Measurements from ENCODE around the gene EI24.
A peak's percentile ranks its signal among the peaks of the same experiment; 100 is the strongest.
"Not testable (repeated sequence)": the region's sequence is repeated elsewhere in the genome, so short reads cannot be mapped to it uniquely, and the experiment has no call there.

The EI24 gene

DNA sequence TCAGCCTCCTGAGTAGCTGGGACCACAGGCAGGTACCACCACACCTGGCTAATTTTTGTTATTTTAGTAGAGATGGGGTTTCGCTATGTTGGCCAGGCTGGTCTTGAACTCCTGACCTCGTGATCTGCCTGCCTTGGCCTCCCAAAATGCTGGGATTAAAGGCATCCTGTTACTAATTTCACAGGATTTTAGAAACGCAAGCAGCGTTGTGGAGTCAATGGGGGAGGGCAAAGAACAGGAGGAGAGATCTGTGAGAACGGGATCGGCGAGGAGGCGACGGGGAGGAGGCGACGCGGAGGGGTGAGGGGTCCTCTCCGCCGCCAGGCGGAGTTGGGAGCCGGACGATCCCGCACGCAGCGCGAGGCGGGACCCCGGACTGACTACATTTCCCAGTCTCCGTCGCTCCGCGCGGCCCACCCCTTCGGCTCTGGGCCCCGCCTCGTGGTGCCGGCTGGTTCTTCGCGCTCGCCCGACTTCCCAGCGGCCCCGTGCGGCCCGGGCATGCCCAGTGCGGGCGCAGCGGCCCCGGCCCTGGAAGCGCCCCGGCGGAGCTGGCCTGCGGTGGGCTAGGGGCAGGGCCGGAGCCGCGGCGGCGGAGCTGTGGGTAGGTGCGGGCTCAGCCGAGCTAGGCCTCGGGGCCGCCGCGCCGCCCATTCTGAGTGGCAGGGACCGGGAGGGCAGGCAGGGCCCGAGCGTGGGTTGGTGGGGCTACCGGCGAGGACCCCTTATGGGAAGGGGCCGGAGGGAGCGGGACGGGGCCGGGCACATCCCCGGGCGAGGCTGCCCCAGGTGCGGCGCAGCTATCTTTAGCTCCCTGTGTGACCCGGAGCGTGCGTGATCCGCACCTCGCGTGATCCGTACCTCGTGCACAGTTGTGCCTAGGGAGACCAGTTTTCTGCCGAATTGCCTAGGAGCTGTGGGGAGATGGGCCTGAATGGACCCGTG, at the start of gene EI24:
Gene EI24, plus strand, starts transcription at position 508 of the 945 bp plus-strand sequence. CDS start 3,051 bp downstream, outside the sequence.
- DNase-seq (ENCODE audit: low read depth): peak; percentile 54

DNA sequence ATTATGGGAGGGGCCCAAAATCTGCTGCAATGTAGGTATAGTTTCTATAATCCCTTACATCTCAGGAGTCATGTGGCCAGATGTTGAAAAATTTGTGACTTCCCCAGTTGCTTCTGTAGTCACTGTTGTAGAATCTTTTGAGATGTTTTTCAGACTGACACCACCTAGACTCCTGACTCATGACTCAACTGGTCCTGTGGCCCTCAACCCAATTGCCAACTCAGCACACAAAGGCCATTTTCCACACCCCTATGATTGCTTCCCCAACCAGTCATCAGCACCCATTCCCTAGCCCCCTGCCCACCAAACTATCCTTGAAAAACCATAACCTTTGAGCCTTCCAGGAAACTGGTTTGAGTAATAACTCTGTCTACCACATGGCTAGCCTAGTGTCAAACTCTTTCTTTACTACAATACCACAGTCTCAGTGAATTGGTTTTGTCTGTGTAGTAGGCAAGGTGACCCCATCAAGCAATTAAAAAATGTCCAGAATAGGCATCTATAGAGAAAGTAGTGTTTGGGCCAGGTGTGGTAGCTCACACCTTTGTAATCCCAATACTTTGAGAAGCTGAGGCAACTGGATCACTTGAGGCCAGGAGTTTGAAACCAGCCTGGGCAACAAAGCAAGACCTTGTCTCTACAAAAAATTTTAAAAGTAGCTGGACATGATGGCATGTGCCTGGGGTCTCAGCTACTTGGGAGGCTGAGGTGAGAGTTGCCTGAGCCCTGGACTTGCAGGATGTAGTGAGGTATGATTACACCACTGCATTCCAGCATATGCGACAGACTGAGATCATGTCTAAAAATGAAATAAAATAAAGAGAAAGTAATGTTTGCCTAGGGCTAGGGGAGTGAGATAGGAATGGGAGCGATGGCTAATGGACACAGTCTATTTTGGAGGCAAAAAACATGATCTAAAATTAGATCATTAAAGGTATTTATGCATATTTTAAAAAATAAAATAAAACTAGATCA, 49.1 kb upstream of the EI24 start:
- no peak for DNase-seq (ENCODE audit: low read depth)

DNA sequence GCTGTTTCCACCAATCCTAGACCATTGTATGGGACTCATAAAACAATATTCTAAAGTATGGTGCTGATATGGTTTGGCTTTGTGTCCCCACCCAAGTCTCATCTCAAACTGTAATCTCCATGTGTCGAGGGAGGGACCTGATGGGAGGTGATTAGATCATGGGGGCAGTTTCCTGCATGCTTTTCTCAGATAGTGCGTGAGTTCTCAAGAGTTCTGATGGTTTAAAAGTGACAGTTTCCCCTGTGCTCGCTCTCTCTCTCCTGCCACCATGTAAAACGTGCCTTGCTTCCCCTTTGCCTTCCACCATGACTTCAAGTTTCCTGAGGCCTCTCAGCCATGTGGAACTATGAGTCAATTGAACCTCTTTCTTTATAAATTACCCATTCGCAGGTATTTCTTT, 44.0 kb upstream of the EI24 start:
- DNase-seq (ENCODE audit: low read depth): no peak

DNA sequence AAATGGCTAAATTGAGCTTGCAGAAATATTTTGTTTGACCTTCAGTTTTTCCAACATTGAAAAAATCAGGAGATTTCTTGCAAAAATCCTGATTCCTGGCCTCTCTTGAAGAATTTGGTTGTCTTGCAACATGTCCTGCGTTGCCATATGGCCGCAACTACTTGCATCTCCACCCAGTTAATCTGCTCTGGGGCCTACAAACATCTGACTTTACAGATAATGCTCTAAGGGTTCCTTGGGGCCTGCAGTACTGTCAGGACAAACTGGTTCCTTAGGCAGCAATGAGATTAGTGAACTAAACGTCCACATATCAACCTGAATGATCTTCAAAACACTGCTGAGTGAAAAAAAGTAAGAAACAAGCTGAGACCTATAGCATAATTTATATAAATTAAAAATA, 36.6 kb upstream of the EI24 start:
- DNase-seq (ENCODE audit: low read depth): no peak

DNA sequence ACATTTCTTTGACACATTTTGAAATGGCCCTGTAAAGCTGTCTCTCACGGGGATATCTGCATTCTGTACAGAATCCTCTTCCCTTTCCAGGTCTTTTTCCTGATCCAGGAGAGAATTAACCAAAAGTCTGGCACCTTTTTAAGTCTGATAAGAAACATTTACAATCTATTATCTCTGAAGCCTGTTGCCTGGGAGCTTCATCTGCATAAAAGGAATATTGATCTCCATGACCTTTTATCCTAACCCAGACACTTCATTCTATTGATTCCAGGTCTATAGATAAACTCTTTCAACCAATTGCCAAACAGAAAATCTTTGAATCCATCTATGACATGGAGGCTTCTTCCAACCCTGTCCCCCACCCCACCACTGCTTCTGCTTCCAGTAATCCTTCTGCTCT, 33.7 kb upstream of the EI24 start:
- DNase-seq (ENCODE audit: low read depth): no peak

DNA sequence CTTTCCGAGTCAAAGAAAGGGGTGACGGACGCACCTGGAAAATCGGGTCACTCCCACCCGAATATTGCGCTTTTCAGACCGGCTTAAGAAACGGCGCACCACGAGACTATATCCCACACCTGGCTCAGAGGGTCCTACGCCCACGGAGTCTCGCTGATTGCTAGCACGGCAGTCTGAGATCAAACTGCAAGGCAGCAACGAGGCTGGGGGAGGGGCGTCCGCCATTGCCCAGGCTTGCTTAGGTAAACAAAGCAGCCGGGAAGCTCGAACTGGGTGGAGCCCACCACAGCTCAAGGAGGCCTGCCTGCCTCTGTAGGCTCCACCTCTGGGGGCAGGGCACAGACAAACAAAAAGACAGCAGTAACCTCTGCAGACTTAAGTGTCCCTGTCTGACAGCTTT, 32.4 kb upstream of the EI24 start:
- not testable (repeated sequence) for DNase-seq (ENCODE audit: low read depth)

DNA sequence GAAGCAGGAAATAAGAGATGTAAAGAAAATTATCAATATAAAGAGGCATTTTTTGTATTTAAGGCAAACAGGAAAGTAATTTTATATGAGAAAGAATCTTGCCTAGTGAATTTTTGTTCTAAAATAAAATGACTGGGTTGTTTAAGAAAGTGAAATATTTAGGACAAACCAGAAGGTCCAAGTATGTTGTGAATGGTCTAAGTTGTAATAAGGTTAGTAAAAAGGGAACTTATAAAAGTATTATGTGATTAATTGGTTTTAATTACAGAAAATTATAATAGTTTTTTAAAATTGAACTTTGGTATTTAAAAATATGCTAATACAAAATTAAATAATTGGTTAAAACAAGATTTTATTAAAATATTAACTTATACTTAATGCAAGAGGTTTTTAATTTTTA, 26.6 kb upstream of the EI24 start:
- DNase-seq (ENCODE audit: low read depth): no peak

DNA sequence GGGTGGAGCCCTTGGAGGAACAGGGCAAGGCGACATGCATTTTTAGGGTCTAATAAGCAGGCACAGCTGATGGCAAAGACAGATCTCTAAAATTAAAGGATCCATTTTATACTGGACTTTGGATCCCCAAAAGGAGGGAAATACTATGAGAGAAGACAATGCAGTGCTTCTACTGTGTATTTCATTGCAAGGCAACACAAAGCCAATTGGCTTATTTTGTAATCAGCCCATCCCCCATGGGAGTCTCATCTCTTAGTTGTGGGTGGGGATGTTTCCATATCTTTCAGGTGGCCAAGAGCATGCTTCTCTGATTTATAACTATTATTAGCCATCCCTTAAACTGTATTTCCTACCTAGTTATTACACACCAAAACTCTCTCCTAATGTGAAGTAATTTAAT, 18.5 kb upstream of the EI24 start:
- DNase-seq (ENCODE audit: low read depth): no peak

DNA sequence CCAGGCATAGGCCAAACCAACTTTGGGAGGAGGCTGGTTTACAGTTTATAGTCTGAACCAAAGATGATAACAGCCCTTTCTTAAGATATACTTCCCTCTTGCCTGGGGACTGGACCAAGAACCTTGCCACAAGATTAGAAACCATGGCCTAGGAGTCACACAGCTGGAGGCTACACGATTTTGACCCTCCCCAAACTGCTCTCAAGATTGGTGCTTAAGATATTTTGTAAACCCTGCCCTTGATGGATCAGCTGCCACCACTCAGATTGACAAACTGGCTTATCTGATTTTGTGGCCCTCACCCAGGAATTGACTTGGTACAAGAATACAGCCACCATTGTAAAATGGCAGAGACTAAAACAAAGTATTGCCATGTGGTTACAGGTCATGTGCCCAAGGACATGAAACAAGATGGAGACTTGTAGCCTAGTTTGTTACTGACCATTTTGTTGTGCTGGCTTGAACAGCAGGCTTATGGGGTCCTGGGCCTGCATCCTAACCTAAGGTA, 17.4 kb upstream of the EI24 start:
- DNase-seq (ENCODE audit: low read depth): no peak

DNA sequence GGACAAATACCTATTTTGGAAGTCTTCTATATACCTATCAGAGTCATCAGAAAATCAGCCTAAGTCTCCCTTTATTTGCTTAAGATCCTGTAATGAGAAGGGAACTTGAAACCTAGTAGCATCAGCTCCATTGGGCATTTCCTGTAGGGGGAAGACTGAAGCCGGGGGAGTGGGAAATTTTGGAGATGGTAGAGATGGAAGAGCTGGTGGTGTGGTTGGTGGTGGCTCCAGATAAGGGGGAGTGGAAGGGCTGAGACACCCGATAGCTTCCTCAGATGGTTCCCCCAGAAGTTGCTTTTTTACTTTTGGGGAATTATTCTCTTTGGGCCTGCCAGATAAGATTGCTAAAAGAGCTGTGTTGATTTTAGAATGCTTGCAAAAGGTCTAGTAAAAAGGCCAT, 16.4 kb upstream of the EI24 start:
- no peak for DNase-seq (ENCODE audit: low read depth)

DNA sequence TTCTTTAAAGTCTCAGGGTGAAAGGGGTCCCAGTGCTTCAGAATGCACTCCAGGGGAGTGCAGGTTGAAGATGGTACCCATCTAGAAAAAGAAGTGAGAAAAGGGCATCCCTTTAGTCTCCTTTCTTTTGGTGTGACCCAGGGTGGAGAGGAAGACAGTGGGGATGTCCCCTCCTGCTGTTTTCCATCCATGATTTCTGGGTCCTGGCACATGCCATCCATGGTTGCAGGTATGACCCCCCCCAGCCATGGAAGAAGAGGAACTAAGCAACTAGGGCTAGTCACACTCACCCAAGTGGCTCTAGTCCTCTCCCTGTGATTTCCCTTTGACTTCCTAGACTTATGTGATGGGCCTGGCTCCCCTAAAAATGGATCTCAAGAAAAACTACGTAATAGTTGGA, 15.9 kb upstream of the EI24 start:
- no peak for DNase-seq (ENCODE audit: low read depth)

DNA sequence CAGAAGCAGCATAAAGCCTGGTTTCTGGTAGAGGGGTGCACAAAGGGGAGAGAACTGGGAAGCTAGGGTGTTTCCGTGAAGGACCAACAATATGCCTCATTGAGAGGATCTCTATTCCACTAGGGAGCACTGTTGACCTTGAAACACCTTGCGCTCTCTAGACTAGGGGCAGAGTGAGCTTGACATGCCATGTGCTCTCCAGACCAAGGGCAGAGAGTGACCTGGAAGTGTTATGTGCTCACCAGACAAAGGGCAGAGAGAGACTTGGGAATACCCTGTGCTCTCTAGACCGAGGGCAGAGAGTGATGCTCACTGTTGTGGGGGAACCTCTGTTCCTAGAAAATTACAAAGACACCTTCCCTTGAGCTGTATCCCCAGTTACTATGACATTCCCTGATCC, 15.2 kb upstream of the EI24 start:
- no peak for DNase-seq (ENCODE audit: low read depth)

DNA sequence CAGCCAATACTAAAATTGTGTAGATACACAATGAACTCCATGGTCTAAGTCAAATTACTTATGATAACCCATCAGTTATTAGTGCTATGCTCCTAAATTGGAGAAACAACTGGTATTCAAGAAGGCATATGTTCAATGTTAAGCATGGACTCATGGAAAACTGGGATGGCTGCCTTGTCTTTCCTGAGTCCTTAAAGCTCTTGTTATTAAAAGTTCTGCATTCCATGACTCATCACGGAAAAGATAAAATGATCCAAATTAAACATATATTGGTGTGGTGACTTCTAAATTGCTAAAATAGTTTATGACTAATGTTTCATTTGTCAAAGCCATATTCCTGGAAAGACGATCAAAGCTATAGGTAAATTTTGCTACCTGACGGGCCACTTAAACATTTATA, 9.4 kb upstream of the EI24 start:
- DNase-seq (ENCODE audit: low read depth): no peak

DNA sequence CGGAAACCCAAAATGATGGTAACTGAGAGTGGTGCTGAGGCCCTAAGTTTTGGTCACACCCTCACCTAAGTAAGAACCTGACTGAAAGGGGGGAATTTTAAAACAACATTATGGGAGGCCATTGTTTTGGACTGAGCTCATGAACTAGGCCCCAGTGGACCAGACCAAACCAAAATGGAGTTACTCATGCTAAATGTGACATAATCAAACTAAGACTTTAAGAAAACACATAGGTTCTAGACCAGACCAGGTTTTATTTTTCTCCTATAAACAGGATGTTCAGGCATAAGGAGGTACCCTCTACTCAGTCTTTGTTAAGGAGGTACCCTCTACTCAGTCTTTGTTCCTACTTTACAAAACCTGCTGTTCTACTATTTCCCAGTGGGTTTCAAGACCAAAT, 7.4 kb upstream of the EI24 start:
- DNase-seq (ENCODE audit: low read depth): no peak

DNA sequence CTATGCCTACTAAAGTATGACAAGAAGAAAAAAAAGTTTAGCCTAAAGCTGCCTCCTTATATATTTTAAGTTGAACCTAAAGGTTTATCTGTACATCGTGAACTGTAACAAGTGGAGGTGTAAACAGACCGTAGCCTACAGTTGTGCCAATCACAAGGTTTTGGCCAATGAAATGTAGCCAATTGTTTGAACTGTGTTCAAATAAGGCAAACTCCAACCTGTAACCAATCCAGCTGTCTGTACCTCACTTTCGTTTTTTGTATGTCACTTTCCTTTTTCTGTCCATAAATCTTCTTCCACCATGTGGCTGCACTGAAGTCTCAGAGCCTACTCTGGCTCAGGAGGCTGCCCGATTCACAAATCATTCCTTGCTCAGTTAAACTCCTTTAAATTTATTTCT, 6.8 kb upstream of the EI24 start:
- DNase-seq (ENCODE audit: low read depth): no peak

DNA sequence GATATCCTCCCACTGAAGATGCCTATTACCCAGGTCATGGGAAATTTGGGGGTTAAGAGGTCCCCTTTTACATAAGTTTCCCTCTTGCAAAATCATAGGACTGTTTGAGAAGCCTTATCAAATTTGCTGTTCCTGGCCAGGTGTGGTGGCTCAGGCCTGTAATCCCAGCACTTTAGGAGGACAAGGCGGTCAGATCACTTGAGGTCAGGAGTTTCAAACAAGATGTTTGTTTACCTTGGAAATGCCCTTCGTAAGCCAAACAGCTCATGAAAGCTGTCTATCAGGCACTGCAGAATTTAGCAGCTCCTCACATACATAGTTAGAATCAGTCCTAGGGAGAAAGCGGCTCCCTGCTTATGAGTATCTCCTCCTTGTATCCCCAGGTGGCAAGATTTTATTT, 4.9 kb upstream of the EI24 start:
- DNase-seq (ENCODE audit: low read depth): no peak

DNA sequence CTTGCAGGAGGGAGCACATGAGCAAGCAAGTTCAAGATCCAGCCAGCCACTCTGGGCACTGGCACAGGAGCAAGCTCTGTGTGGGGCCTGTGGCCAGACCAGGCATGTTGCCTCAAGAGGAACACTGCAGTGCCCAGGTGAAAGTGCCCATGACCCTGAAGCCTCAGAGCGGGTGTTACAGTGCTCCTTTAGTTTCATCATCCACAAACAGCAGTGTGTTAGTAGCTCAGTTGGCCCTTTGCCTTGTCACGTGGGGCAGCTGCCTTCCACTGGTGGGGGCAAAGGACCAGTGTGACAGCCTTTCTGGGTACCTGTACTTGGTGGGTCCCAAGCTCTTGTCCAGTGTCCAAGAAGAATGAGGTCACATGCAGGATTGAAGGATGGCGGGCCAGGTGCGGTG, 3.0 kb upstream of the EI24 start:
- DNase-seq (ENCODE audit: low read depth): no peak

DNA sequence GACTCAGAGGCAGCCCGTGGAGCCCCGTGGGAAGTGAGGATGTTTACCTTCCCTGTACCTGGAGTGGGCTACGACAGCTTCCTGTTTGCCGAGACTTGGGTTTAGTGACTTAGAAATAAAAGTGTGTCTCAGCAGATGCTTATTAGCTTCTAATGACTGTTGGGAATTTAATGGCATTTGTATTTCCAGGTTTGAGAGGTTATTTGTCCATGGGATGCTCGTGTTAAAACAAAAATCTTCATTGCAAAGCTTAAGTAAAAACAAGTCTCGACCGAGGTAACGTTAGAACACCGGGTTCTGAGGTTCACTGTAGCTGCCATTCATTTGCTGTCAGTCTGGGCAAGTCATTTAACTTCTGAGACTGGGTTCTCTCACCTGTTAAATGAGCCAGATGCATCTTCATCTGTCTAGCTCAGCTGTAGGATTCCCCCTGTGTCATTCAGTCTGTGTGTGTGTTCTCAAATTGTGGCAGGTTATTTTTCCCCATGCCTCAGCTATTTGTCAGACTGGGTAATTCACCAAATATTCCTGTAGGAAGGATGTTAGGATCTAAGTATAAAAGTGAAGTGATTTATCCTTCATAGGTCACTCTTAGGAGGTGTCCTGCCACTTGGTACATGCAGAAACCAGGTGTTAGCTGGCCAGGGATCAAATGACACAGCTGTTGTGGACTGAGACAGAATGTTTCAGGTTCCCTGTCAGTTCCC, 791 bp downstream of the EI24 start:
- no peak for DNase-seq (ENCODE audit: low read depth)

DNA sequence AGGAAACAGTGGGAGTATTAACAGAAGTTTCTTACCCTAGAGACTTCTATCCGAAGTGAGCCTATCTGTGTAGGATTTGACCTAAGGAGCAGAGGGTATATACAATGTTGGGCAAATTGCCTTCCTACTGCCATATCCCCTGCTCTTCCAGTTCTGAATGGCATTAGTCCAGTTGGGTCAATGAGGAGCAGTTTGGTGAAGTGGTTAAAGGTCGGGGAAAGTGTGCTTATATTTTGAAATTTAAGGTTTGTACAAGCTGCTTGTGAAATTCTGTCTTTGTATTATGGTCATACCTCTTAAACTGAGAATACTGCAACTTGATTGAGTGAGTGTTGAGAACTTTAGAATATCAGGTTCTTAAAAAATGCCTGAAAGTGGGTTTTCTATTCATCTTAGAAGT, 1.7 kb downstream of the EI24 start:
- DNase-seq (ENCODE audit: low read depth): no peak

DNA sequence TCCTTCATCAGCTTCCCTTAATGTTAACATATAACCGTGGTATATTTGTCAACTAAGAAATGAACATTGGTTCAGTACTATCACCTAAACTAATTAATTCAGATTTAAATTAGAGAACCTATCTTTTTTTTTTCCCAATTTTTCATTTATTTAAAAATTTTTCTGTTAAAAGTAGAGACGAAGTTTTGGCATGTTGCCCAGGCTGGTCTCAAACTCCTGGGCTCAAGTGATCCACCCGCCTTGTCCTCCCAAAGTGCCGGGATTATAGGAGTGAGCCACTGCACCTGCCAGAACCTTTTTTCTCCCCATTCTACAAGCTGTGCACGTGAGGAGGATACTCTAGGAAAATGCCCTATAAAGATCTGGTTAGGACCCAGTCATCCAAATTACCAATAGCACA, 3.6 kb downstream of the EI24 start:
- no peak for DNase-seq (ENCODE audit: low read depth)

DNA sequence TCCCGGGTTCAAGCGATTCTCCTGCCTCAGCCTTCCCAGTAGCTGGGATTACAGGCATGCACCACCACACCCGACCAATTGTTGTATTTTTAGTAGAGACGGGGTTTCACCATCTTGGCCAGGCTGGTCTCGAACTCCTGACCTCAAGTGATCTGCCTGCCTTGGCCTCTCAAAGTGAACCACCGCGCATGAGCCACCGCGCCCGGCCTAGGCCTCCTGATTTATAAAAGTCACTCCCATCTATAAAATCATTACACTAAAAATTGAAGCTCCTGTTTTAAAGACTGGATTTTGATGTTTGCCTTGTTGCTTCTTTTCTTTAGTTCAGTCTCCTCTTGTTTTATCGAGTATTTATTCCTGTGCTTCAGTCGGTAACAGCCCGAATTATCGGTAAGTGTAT, 7.9 kb downstream of the EI24 start:
- DNase-seq (ENCODE audit: low read depth): not testable (repeated sequence)

DNA sequence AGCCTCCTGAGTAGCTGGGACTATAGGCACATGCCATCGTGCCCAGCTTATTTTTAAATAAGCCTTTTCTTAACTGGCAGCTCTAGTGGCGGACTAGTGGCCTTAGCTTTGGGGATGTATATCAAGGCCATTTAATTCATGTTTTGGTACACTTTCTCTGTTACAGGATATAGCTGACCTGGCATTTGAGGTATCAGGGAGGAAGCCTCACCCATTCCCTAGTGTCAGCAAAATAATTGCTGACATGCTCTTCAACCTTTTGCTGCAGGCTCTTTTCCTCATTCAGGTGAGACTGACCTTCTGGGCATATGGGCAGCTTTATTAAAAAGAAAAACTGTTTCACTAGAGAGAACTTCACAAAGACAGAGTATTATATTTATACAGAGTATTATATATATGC, 9.5 kb downstream of the EI24 start:
- no peak for DNase-seq (ENCODE audit: low read depth)
